GM12878 (cell line): ENCODE data around the gene RNASE13. TPM values are rescaled to one million over a fixed set of nuclear protein-coding genes. Genes with fewer than 3 reads are reported as not detected.

Source experiments
- ATAC-seq: fragments of 200-7000 bp; cut with Tn5 transposase; 3 replicates; pipeline ENCODE4 v1.9.1; 2020; ENCODE audit warnings: mild to moderate bottlenecking, moderate library complexity
- BruUV-seq: library from RNA; stranded (reverse); fragments of 400-500 nt; replicated peaks from 2 replicates; lab custom pipeline; 2021; lab: Mats Ljungman, UMichigan
- CTCF ChIA-PET: fragments of 300-600 bp; sonication (Branson Sonifier 250); formaldehyde crosslinking; extraction: SDS; loops from one replicate; lab custom pipeline; 2021; ENCODE audit warnings: inconsistent platforms; lab: Yijun Ruan, JAX
- POLR2A ChIA-PET: fragments of 350-600 bp; formaldehyde crosslinking; extraction: SDS; loops from one replicate; lab custom pipeline; 2021; ENCODE audit warnings: inconsistent platforms; lab: Charles Lee
- RAD21 ChIA-PET: fragments of 300-600 bp; sonication (Branson Sonifier 250); formaldehyde crosslinking; loops from one replicate; lab custom pipeline; 2023; ENCODE audit warnings: antibody characterized with exemption; ENCODE audit not compliant: unreplicated experiment; lab: Charles Lee
- SMC1A ChIA-PET: fragments of 300-600 bp; sonication (Branson Sonifier 250); formaldehyde crosslinking; loops from one replicate; lab custom pipeline; 2023; ENCODE audit not compliant: unreplicated experiment, uncharacterized antibody; lab: Charles Lee
- DNase-seq: peaks from one replicate; pipeline ENCODE4 v3.0.0-alpha.2; 2011; ENCODE audit warnings: low read depth, low spot score
- FAIRE-seq: peaks from 3 replicates; lab custom pipeline; 2011; peaks lifted over from hg19 to GRCh38; lab: Jason Lieb, UNC
- H2AFZ ChIP-seq: 2 replicates; pipeline ENCODE4 v1.6.0; 2011; ENCODE audit warnings: low read depth, low read length, control low read depth; ENCODE audit not compliant: control insufficient read depth
- H3K27ac ChIP-seq: 2 replicates; pipeline ENCODE4 v1.5.1; 2011; ENCODE audit warnings: control low read depth; ENCODE audit not compliant: control insufficient read depth, insufficient read depth
- H3K27me3 ChIP-seq, 2 experiments: replicated peaks in 1 of 2; 2 replicates each; pipeline versions ENCODE4 v1.6.0 to v1.6.1; 2011; ENCODE audit warnings: low read length in 1 of 2; ENCODE audit not compliant: control insufficient read depth in 2 of 2, insufficient read depth in 2 of 2
- H3K36me3 ChIP-seq, 2 experiments: 2 replicates each; pipeline ENCODE4 v1.5.1; 2011; ENCODE audit warnings: low read length in 1 of 2; ENCODE audit not compliant: control insufficient read depth in 2 of 2, insufficient read depth in 2 of 2
- H3K4me1 ChIP-seq: 2 replicates; pipeline ENCODE4 v1.6.1; 2011; ENCODE audit warnings: mild to moderate bottlenecking, low read length, moderate library complexity, mixed read lengths; ENCODE audit not compliant: control insufficient read depth, insufficient read depth
- H3K4me2 ChIP-seq: 2 replicates; pipeline ENCODE4 v1.6.0; 2011; ENCODE audit warnings: control low read depth; ENCODE audit not compliant: control insufficient read depth, insufficient read depth
- H3K4me3 ChIP-seq: fragments of 200-600 bp; sonication (generic); 2 replicates; pipeline ENCODE4 v1.5.1; 2016
- H3K79me2 ChIP-seq: 2 replicates; pipeline ENCODE4 v1.6.0; 2011; ENCODE audit warnings: low read length; ENCODE audit not compliant: control insufficient read depth, insufficient read depth
- H3K9ac ChIP-seq: 2 replicates; pipeline ENCODE4 v1.8.0; 2011; ENCODE audit warnings: low read length, control low read depth, mixed read lengths; ENCODE audit not compliant: control insufficient read depth, insufficient read depth
- H3K9me3 ChIP-seq: replicated peaks from 3 replicates; pipeline ENCODE4 v1.5.1; 2011; ENCODE audit warnings: mild to moderate bottlenecking, low read length; ENCODE audit not compliant: control insufficient read depth, insufficient read depth
- H4K20me1 ChIP-seq: 2 replicates; pipeline ENCODE4 v1.6.0; 2011; ENCODE audit not compliant: control insufficient read depth, insufficient read depth
- CREM ChIP-seq: IDR thresholded peaks from 2 replicates; pipeline ENCODE4 v1.6.1; 2014; ENCODE audit warnings: antibody characterized with exemption, low read depth
- SMAD5 ChIP-seq: IDR thresholded peaks from 2 replicates; pipeline ENCODE4 v1.6.1; 2016; ENCODE audit warnings: antibody characterized with exemption, low read depth
- SP1 ChIP-seq: IDR thresholded peaks from one replicate; pipeline ENCODE4 v1.6.1; 2011; ENCODE audit warnings: low read depth, low read length
- TCF3 ChIP-seq: IDR thresholded peaks from 2 replicates; pipeline ENCODE4 v1.6.1; 2012; ENCODE audit warnings: low read depth, mild to moderate bottlenecking, low read length, borderline replicate concordance; ENCODE audit not compliant: insufficient read depth
- ZNF24 ChIP-seq: fragments of 450-650 bp; IDR thresholded peaks from 2 replicates; pipeline ENCODE4 v1.6.1; 2017; ENCODE audit warnings: antibody characterized with exemption, mild to moderate bottlenecking
- WGBS: methylation state at CpG from one replicate; pipeline ENCODE4 v1.1.6; 2016; ENCODE audit warnings: low lambda C conversion rate; ENCODE audit not compliant: insufficient replicate concordance, insufficient coverage; ENCODE audit errors: missing lambda C conversion rate; 5-methylcytosine and 5-hydroxymethylcytosine counted together
- in situ Hi-C: fragments of 300-500 bp; cut with MboI; formaldehyde crosslinking; loops from 9 replicates; pipeline ENCODE4 v1.14.3; 2018; ENCODE audit warnings: mixed read lengths
- intact Hi-C: fragments of 100-400 bp; cut with micrococcal nuclease; formaldehyde crosslinking; loops from one replicate; pipeline ENCODE4 v1.14.2; 2022; ENCODE audit not compliant: unreplicated experiment
- polyA plus RNA-seq, 11 experiments: library from polyadenylated mRNA; depleted of rRNA in 4 of 11; unstranded in 6 of 11; stranded (reverse) in 5 of 11; fragments of >200 nt; fragmentation: Nextera tagmentation in 4 of 11; fragmentation: Illumina TruSeq in 1 of 11; extraction: Ambion mirVana in 4 of 11; extraction: Trizol in 1 of 11; gene quantifications; 1 replicate in 1 of 11; 2 replicates in 10 of 11; pipeline versions ENCODE4 v1.2.1 to v1.2.3, GENCODE V29; 2011 to 2016; ENCODE audit warnings: inconsistent platforms in 2 of 11, missing spikeins in 2 of 11, low read depth in 1 of 11
- total RNA-seq, 4 experiments: library from RNA; depleted of rRNA in 3 of 4; stranded (reverse); fragments of >200 nt in 3 of 4; fragmentation: Illumina TruSeq in 1 of 4; extraction: Trizol in 1 of 4; gene quantifications; 2 replicates each; pipeline versions ENCODE4 v1.2.1 to v1.2.3, GENCODE V29; 2013 to 2021
- TF ChIP-seq, protein P1 (sequence below): fragments of 450-650 bp; IDR thresholded peaks from 2 replicates; pipeline ENCODE4 v1.6.1; 2017; ENCODE audit warnings: antibody characterized with exemption, mild to moderate bottlenecking, moderate library complexity

Gene RNASE13
- total and polyA plus RNA-seq, 10 of the 15 experiments (the other 5 are each of a cell fraction or from before 2014, with no cell fraction given): not detected

DNA sequence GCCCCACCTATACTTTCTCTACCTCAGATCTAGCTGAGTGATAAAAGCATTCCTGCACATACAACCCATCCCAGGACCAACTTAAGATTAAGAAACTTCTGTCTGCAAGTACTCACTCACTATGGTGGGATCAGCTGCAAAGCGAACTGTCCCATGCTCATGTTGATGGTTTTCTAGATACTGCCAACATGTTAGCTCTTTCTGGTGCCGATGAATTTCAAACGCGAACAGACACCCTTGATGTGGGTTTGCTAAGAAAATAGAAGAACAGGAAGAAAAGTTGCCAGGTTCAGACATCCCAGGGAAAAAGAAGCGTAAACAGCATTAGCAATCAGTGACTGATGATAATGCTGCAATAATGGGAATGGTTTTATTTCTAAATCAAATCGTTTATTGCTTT is 37.0 kb downstream of the RNASE13 start:
- ChIA-PET CTCF (interaction anchor here (0.7 to 2.2 kb wide), 7 partner anchors 8 to 107 kb away, joined by 3 to 17 read pairs (median 3); no protein-coding TSS in a partner anchor), SMC1A (interaction anchor here (0.6 kb wide), 1 partner anchor 250 kb away, joined by 4 read pairs; no protein-coding TSS in a partner anchor), RAD21 (no interaction called here), POLR2A (interaction anchor here (0.6 kb wide), 1 partner anchor 24 kb away, joined by 5 read pairs; no protein-coding TSS in a partner anchor)
- FAIRE-seq: no peak
- no peak overlapping the region for H2AFZ ChIP-seq
- no peak overlapping the region for H3K4me2 ChIP-seq
- DNase-seq: no peak
- no peaks in the 10 kb centered on the region for H3K9me3 ChIP-seq
- H3K4me3 ChIP-seq: no peak overlapping the region
- TF ChIP-seq ZNF24: no peak
- no peak for TF ChIP-seq SP1
- TF ChIP-seq CREM: no peak
- TF ChIP-seq TCF3: no peak
- no peak for TF ChIP-seq SMAD5
- TF ChIP-seq, protein P1, sequence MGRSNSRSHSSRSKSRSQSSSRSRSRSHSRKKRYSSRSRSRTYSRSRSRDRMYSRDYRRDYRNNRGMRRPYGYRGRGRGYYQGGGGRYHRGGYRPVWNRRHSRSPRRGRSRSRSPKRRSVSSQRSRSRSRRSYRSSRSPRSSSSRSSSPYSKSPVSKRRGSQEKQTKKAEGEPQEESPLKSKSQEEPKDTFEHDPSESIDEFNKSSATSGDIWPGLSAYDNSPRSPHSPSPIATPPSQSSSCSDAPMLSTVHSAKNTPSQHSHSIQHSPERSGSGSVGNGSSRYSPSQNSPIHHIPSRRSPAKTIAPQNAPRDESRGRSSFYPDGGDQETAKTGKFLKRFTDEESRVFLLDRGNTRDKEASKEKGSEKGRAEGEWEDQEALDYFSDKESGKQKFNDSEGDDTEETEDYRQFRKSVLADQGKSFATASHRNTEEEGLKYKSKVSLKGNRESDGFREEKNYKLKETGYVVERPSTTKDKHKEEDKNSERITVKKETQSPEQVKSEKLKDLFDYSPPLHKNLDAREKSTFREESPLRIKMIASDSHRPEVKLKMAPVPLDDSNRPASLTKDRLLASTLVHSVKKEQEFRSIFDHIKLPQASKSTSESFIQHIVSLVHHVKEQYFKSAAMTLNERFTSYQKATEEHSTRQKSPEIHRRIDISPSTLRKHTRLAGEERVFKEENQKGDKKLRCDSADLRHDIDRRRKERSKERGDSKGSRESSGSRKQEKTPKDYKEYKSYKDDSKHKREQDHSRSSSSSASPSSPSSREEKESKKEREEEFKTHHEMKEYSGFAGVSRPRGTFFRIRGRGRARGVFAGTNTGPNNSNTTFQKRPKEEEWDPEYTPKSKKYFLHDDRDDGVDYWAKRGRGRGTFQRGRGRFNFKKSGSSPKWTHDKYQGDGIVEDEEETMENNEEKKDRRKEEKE: no peak
- in situ Hi-C loops (no loop called here), intact Hi-C loops (no loop called here)
- WGBS: 85% methylated on average over 6 of the region's 6 CpGs
- no peaks in the 10 kb centered on the region for H3K4me1 ChIP-seq
- no peaks in the 10 kb centered on the region for H3K27me3 ChIP-seq
- H3K9ac ChIP-seq: no peak overlapping the region
- H3K79me2 ChIP-seq: no peaks in the 10 kb centered on the region
- H3K27ac ChIP-seq: no peak overlapping the region
- no peaks in the 10 kb centered on the region for H4K20me1 ChIP-seq
- no peak for ATAC-seq
- peaks cover 5 to 15% of the 10 kb centered on the region in 2 experiments for H3K36me3 ChIP-seq
- BruUV-seq: no TSS peak
